ENCODE data around the gene CACNB2.

The CACNB2 gene

GRCh38 chr10:18469125-18469524 is 328.9 kb downstream of the CACNB2 start:
- DNase-seq, result no peak

GRCh38 chr10:18472977-18473376 is 332.8 kb downstream of the CACNB2 start:
- DNase-seq, result no peak

- DNase-seq, result no peak
These were observed 333.3 kb downstream of the CACNB2 start for GRCh38 chr10:18473424-18474117.

- no peak for DNase-seq
These were observed 333.9 kb downstream of the CACNB2 start for GRCh38 chr10:18474118-18474455.

- no peak for DNase-seq
These were observed 335.9 kb downstream of the CACNB2 start for GRCh38 chr10:18476076-18476647.

GRCh38 chr10:18478354-18478753 is 338.1 kb downstream of the CACNB2 start:
- DNase-seq, result no peak

GRCh38 chr10:18479502-18479901 is 339.3 kb downstream of the CACNB2 start:
- DNase-seq, result no peak

- DNase-seq, result no peak
These were observed 343.4 kb downstream of the CACNB2 start for GRCh38 chr10:18483516-18484186.

GRCh38 chr10:18486438-18486837 is 346.2 kb downstream of the CACNB2 start:
- DNase-seq, result no peak

- no peak for DNase-seq
These were observed 350.5 kb downstream of the CACNB2 start for GRCh38 chr10:18490755-18491154.

- DNase-seq, result no peak
These were observed 357.7 kb downstream of the CACNB2 start for GRCh38 chr10:18497806-18498369.

GRCh38 chr10:18498998-18499397 is 358.8 kb downstream of the CACNB2 start:
- no peak for DNase-seq

- DNase-seq, result no peak
These were observed 360.4 kb downstream of the CACNB2 start for GRCh38 chr10:18500576-18500975.

- no peak for DNase-seq
These were observed 361.0 kb downstream of the CACNB2 start for GRCh38 chr10:18501198-18501597.

- no peak for DNase-seq
These were observed 361.4 kb downstream of the CACNB2 start for GRCh38 chr10:18501629-18502028.

- DNase-seq, result no peak
These were observed 363.9 kb downstream of the CACNB2 start for GRCh38 chr10:18504161-18504560.

- DNase-seq, result no peak
These were observed 365.4 kb downstream of the CACNB2 start for GRCh38 chr10:18505456-18506118.

- DNase-seq, result no peak
These were observed 368.4 kb downstream of the CACNB2 start for GRCh38 chr10:18508587-18508986.

- no peak for DNase-seq
These were observed 374.3 kb downstream of the CACNB2 start for GRCh38 chr10:18514537-18514936.

- DNase-seq, result no peak
These were observed 376.6 kb downstream of the CACNB2 start for GRCh38 chr10:18516851-18517250.

GRCh38 chr10:18523025-18523424 is 382.8 kb downstream of the CACNB2 start:
- no peak for DNase-seq

GRCh38 chr10:18523858-18524257 is 383.6 kb downstream of the CACNB2 start:
- DNase-seq, result no peak

- DNase-seq, result no peak
These were observed 387.5 kb downstream of the CACNB2 start for GRCh38 chr10:18527687-18528086.

All from activated gamma-delta T cell (primary cell).